ENCODE data around the gene STRN3. TPM values are rescaled to one million over a fixed set of nuclear protein-coding genes. Genes with fewer than 3 reads are reported as not detected.
"Not testable (repeated sequence)": the region's sequence is repeated elsewhere in the genome, so short reads cannot be mapped to it uniquely, and the experiment has no call there.

STRN3 gene
- total RNA-seq, 1 donor from 2014 or later: 39.5 TPM

DNA sequence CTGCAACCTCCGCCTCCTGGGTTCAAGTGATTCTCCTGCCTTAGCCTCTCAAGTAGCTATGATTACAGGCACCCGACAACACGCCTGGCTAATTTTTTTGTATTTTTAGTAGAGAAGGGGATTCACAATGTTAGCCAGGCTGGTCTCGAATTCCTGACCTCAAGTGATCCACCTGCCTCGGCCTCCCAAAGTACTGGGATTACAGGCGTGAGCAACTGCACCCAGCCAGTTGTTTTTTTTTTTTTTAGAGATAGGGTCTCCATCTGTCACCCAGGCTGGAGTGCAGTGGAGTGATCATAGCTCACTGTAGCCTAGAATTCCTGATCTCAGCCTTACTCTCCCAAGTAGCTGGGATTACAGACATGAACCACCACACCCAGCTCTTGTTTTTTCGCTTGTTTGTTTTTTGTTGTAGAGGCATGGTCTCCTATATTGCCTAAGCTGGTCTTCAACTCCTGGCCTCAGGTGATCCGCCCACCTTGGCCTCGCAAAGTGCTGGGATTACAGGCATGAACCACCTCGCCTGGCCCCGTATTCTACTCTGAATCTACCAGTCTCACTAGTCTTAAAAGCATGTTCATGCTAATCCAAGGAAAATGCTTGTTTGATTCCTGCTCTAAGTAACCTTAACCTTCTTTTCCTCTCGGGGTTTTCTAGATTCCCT, 31.7 kb upstream of the STRN3 start:
- TF ChIP-seq, protein P1, sequence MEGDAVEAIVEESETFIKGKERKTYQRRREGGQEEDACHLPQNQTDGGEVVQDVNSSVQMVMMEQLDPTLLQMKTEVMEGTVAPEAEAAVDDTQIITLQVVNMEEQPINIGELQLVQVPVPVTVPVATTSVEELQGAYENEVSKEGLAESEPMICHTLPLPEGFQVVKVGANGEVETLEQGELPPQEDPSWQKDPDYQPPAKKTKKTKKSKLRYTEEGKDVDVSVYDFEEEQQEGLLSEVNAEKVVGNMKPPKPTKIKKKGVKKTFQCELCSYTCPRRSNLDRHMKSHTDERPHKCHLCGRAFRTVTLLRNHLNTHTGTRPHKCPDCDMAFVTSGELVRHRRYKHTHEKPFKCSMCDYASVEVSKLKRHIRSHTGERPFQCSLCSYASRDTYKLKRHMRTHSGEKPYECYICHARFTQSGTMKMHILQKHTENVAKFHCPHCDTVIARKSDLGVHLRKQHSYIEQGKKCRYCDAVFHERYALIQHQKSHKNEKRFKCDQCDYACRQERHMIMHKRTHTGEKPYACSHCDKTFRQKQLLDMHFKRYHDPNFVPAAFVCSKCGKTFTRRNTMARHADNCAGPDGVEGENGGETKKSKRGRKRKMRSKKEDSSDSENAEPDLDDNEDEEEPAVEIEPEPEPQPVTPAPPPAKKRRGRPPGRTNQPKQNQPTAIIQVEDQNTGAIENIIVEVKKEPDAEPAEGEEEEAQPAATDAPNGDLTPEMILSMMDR (IDR thresholded peaks at IDR 0.05): no peak
- DNase-seq (ENCODE audit: low spot score): no peak
- H3K27me3 Mint-ChIP-seq (ENCODE audit: low read depth): no peaks in the 10 kb centered on the region
- H3K9me3 Mint-ChIP-seq (ENCODE audit: low read depth): no peaks in the 10 kb centered on the region
- no peaks in the 10 kb centered on the region for H3K36me3 Mint-ChIP-seq (ENCODE audit: low read depth)
- H3K27ac Mint-ChIP-seq (ENCODE audit: unreplicated experiment): no peak overlapping the region
- no peak overlapping the region for H3K4me3 Mint-ChIP-seq (ENCODE audit: unreplicated experiment)
- H3K4me1 Mint-ChIP-seq (ENCODE audit: low read depth): peaks cover 6% of the 10 kb centered on the region

DNA sequence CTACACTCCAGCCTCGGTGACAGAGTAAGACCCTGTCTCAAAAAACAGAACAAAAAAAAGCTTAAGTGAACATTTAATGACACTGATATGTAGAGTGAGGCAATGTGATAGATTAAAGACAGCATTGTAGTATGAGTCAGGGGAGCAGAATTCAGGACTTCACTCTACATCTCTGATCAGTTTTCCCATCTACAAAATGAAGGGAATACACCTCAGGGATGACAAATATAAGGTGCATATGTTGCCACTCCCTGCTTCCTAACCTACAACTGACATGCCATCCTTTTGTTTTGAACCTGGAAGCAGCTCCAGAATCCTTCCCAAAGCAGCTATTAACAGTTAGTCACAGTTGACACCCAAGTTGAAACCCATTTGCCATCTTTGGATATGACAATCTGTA, 30.9 kb upstream of the STRN3 start:
- Mint-ChIP-seq H3K9me3 (ENCODE audit: low read depth) (no peaks in the 10 kb centered on the region), H3K4me1 (ENCODE audit: low read depth) (peaks cover 6% of the 10 kb centered on the region), H3K27me3 (ENCODE audit: low read depth) (no peaks in the 10 kb centered on the region), H3K36me3 (ENCODE audit: low read depth) (no peaks in the 10 kb centered on the region), H3K4me3 (ENCODE audit: unreplicated experiment) (no peak overlapping the region), H3K27ac (ENCODE audit: unreplicated experiment) (no peak overlapping the region)
- DNase-seq (ENCODE audit: low spot score): no peak
- TF ChIP-seq, protein P1 (IDR thresholded peaks at IDR 0.05): no peak

DNA sequence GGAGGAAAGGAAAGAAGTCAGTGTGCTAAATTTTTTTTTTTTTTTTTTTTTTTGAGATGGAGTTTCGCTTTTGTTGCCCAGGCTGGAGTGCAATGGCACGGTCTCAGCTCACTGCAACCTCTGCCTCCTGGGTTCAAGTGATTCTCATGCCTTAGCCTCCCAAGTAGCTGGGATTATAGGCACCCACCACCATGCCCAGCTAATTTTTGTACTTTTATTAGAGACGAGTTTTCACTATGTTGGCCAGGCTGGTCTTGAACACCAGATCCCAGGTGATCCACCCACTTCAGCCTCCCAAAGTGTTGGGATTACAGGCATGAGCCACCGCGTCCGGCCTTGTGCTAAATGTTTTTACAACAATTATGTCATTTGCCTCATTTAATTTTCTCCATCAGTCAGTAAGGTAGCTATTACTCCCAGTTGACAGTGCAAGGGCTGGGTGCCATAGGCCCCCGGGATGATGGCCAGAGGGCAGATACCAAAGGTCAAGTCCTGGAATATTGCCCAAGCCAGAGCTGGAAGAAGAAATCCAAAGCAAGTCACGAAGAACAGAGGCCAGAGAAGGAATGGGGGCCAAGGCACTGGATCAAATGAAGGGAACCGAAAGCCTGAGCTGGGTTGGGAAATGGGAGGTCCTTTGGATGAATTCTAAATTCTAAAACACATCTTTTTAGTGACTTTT, 26.9 kb upstream of the STRN3 start:
- not testable (repeated sequence) for H3K27ac Mint-ChIP-seq (ENCODE audit: unreplicated experiment); DNase-seq (ENCODE audit: low spot score); H3K9me3 Mint-ChIP-seq (ENCODE audit: low read depth); H3K27me3 Mint-ChIP-seq (ENCODE audit: low read depth); H3K4me1 Mint-ChIP-seq (ENCODE audit: low read depth); H3K36me3 Mint-ChIP-seq (ENCODE audit: low read depth); H3K4me3 Mint-ChIP-seq (ENCODE audit: unreplicated experiment)

DNA sequence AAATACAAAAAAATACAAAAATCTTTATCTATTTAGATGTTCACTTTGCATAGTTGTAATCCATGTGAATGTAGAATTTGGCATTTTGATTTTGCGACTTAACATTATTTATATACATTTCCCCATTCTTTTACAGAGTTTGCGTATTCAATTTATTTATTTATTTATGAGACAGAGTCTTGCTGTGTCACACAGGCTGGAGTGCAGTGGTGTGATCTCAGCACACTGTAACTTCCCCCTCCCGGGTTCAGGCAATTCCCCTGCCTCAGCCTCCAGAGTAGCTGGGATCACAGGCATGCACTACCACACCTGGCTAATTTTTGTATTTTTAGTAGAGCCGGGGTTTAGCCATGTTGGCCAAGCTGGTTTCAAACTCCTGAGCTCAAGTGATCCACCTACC, 25.3 kb upstream of the STRN3 start:
- TF ChIP-seq, protein P1 (IDR thresholded peaks at IDR 0.05): no peak

DNA sequence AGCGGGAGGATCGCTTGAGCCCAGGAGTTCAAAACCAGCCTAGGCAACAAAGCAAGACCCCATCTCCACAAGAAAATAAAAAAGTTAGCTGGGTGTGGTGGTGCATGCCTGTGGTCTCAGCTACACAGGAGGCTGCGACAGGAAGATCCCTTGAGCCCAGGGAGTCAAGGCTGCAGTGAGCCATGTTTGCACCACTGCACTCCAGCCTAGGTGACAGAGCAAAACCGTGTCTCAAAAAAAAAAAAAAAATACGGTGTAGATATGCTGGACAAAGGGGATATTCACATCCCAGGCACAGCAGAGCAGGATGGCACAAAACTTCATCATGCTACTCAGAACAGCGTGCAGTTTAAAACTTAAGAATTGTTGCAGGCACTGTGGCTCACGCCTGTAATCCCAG, 24.8 kb upstream of the STRN3 start:
- DNase-seq (ENCODE audit: low spot score): no peak
- Mint-ChIP-seq H3K4me1 (ENCODE audit: low read depth) (no peaks in the 10 kb centered on the region), H3K4me3 (ENCODE audit: unreplicated experiment) (no peak overlapping the region), H3K36me3 (ENCODE audit: low read depth) (no peaks in the 10 kb centered on the region), H3K27ac (ENCODE audit: unreplicated experiment) (no peak overlapping the region), H3K9me3 (ENCODE audit: low read depth) (no peaks in the 10 kb centered on the region), H3K27me3 (ENCODE audit: low read depth) (no peaks in the 10 kb centered on the region)
- TF ChIP-seq, protein P1 (IDR thresholded peaks at IDR 0.05): no peak

More for the DNA sequence above, 25.3 kb upstream of the STRN3 start:
- DNase-seq (ENCODE audit: low spot score): no peak
- Mint-ChIP-seq H3K9me3 (ENCODE audit: low read depth) (no peaks in the 10 kb centered on the region), H3K27me3 (ENCODE audit: low read depth) (no peaks in the 10 kb centered on the region), H3K36me3 (ENCODE audit: low read depth) (no peaks in the 10 kb centered on the region), H3K27ac (ENCODE audit: unreplicated experiment) (no peak overlapping the region), H3K4me1 (ENCODE audit: low read depth) (no peaks in the 10 kb centered on the region), H3K4me3 (ENCODE audit: unreplicated experiment) (no peak overlapping the region)

DNA sequence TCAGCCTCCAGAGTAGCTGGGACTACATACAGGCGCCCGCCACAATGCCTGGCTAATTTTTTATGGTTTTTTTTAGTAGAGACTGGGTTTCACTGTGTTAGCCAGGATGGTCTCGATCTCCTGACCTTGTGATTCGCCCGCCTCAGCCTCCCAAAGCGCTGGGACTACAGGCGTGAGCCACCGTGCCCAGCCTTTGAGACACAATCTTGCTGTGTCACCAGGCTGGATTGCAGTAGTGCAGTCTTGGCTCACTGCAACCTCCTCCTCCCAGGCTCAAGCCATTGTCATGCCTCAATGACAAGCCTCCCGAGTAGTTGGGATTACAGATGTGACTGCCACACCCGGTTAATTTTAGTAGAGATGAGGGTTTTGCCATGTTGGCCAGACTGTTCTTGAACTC, 21.3 kb upstream of the STRN3 start:
- H3K9me3 Mint-ChIP-seq (ENCODE audit: low read depth): no peaks in the 10 kb centered on the region
- H3K4me1 Mint-ChIP-seq (ENCODE audit: low read depth): no peaks in the 10 kb centered on the region
- DNase-seq (ENCODE audit: low spot score): no peak
- TF ChIP-seq, protein P1 (IDR thresholded peaks at IDR 0.05): no peak
- H3K4me3 Mint-ChIP-seq (ENCODE audit: unreplicated experiment): no peak overlapping the region
- no peaks in the 10 kb centered on the region for H3K36me3 Mint-ChIP-seq (ENCODE audit: low read depth)
- no peak overlapping the region for H3K27ac Mint-ChIP-seq (ENCODE audit: unreplicated experiment)
- H3K27me3 Mint-ChIP-seq (ENCODE audit: low read depth): no peaks in the 10 kb centered on the region

Data from chondrocyte (in vitro differentiated cells).